Right cardiac atrium (tissue), 5 donors: ENCODE results near the gene METTL13. TPM values are rescaled to one million over a fixed set of nuclear protein-coding genes. Genes with fewer than 3 reads are reported as not detected.

Source experiments
- ATAC-seq, 2 donors: fragments of 200-7000 bp; cut with Tn5 transposase; one replicate each; pipeline versions ENCODE4 v1.8.0 to v1.9.1; 2020; ENCODE audit warnings: moderate library complexity in 2 of 2, mild to moderate bottlenecking in 1 of 2
- DNase-seq, 3 donors: peaks; one replicate each; pipeline ENCODE4 v3.0.0-alpha.2; 2020
- H3K27ac ChIP-seq: one replicate; pipeline ENCODE4 v1.5.1; 2013; ENCODE audit warnings: mild to moderate bottlenecking, low read length, control low read depth, moderate library complexity
- H3K27me3 ChIP-seq: one replicate; pipeline ENCODE4 v1.6.1; 2013; ENCODE audit not compliant: control insufficient read depth, insufficient read depth
- H3K4me1 ChIP-seq: one replicate; pipeline ENCODE4 v1.6.1; 2013; ENCODE audit warnings: low read length; ENCODE audit not compliant: control insufficient read depth, insufficient read depth
- H3K4me3 ChIP-seq: one replicate; pipeline ENCODE4 v1.5.1; 2013; ENCODE audit warnings: low read length, control low read depth
- H3K9me3 ChIP-seq: one replicate; pipeline ENCODE4 v1.6.1; 2013; ENCODE audit warnings: low read length; ENCODE audit not compliant: control insufficient read depth
- WGBS: extraction: QIAGEN DNeasy Blood & Tissue Kit; methylation state at CpG from one replicate; pipeline ENCODE4 v1.1.7; 2013; 5-methylcytosine and 5-hydroxymethylcytosine counted together
- intact Hi-C, 4 donors: fragments of 100-400 bp; cut with DNase I; formaldehyde crosslinking; loops; one replicate each; pipeline versions ENCODE4 v1.11.0 to v1.14.0; 2022 to 2023
- long read RNA-seq, 4 donors: library from polyadenylated mRNA; unstranded; transcript quantifications; one replicate each; pipeline ENCODE4 v2.0.0, GENCODE V29; 2020 to 2021
- polyA plus RNA-seq: library from polyadenylated mRNA; stranded (reverse); fragments of 200-250 nt; gene quantifications from one replicate; pipeline ENCODE4 v1.2.3, GENCODE V29; 2013
- total RNA-seq, 4 donors: library from RNA; stranded (reverse); fragmentation: NEBNext Ultra II Directional; extraction: Animal tissue kit (Norgen Biotek cat#: 25700); gene quantifications; one replicate each; pipeline ENCODE4 v1.2.1, GENCODE V29; 2021
- donor health status: healthy with polysubstance abuse.
- donor health status: DM: no; HTN: yes; CAD: no.
- donor health status: DM: no; HTN: no; CAD: no.
- donor health status: DM: no; HTN: yes; CAD: no; lungs with severe emphysema.
- donor health status: DM: yes; HTN: yes; CAD: no.

Gene METTL13, protein sequence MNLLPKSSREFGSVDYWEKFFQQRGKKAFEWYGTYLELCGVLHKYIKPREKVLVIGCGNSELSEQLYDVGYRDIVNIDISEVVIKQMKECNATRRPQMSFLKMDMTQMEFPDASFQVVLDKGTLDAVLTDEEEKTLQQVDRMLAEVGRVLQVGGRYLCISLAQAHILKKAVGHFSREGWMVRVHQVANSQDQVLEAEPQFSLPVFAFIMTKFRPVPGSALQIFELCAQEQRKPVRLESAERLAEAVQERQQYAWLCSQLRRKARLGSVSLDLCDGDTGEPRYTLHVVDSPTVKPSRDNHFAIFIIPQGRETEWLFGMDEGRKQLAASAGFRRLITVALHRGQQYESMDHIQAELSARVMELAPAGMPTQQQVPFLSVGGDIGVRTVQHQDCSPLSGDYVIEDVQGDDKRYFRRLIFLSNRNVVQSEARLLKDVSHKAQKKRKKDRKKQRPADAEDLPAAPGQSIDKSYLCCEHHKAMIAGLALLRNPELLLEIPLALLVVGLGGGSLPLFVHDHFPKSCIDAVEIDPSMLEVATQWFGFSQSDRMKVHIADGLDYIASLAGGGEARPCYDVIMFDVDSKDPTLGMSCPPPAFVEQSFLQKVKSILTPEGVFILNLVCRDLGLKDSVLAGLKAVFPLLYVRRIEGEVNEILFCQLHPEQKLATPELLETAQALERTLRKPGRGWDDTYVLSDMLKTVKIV
- 10 to 100 TPM; 11.4 to 19.9 (median 14.2) TPM for total RNA-seq
- polyA plus RNA-seq: 9.6 TPM
- long read RNA-seq, donor 1, transcript METTL13-201 (8 exons, 3,327 nt): major isoform, 49 of 60 reads
- long read RNA-seq, donor 1, partial matches to known transcripts: 7 of 60 reads
- long read RNA-seq, donor 1, other reads (novel, unspliced or antisense): 2 of 60 reads
- long read RNA-seq, donor 2, transcript METTL13-201 (8 exons, 3,327 nt): major isoform, 23 of 40 reads
- long read RNA-seq, donor 2, partial matches to known transcripts: 3 of 40 reads
- long read RNA-seq, donor 2, other reads (novel, unspliced or antisense): 10 of 40 reads
- long read RNA-seq, donor 3, transcript METTL13-201 (8 exons, 3,327 nt): major isoform, 41 of 63 reads
- long read RNA-seq, donor 3, partial matches to known transcripts: 6 of 63 reads
- long read RNA-seq, donor 3, other reads (novel, unspliced or antisense): 14 of 63 reads
- long read RNA-seq, donor 4, transcript METTL13-201 (8 exons, 3,327 nt): major isoform, 14 of 22 reads
- long read RNA-seq, donor 4, partial matches to known transcripts: 2 of 22 reads
- long read RNA-seq, donor 4, other reads (novel, unspliced or antisense): 6 of 22 reads

DNA sequence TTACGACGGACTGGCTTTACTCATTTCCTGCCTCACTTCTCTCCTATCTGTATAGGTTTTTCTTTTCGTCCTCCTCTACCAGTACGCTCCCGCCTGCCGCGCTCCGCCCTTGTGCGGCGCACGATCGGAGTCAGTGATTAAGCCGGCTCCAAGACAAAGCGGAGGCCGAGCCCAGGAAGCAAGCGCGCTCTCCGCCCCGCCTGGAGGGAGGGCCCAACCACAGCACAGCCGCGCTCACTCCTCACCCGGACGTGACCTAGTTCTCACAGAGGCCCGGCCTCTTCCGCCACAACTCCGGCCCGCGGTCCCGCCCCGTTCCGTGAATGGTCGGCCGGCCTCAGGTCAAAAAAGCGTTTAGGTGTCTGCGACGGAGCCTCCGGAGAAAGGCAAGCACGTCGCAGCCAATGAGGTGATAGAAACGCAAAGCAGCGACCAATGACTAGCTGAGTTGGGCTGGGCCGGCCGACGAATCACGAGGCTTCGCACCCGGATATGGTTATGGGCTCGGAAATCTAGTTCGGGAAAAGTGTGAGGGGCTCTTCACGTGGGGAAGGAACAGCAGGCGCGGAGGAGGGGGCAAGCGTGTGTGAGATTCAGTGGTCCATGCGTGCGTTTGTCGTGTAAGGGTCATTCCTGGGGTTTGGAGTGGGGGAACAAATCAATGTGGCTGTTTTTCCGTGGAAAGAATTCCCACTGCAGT lies at the start of gene METTL13:
Gene METTL13, plus strand, starts transcription at position 485 of the 700 bp plus-strand sequence. CDS start 308 bp downstream, outside the sequence.
- no peaks in the 10 kb centered on the region for H3K9me3 ChIP-seq
- intact Hi-C loops: loop anchor here in 1 of 4 donors (5.0 kb wide), 1 partner anchor 39 kb away; the partner anchor contains the start of gene VAMP4
- no peaks in the 10 kb centered on the region for H3K4me1 ChIP-seq
- H3K4me3 ChIP-seq: peak within 1 kb of the TSS; percentile 93
- peak within 1 kb of the TSS; percentile 91 for H3K27ac ChIP-seq
- WGBS: under 1% methylated on average over 57 of the region's 57 CpGs
- ATAC-seq: peak; percentile 100
- H3K27me3 ChIP-seq: no peaks in the 10 kb centered on the region
- peak; percentile 99 for DNase-seq

DNA sequence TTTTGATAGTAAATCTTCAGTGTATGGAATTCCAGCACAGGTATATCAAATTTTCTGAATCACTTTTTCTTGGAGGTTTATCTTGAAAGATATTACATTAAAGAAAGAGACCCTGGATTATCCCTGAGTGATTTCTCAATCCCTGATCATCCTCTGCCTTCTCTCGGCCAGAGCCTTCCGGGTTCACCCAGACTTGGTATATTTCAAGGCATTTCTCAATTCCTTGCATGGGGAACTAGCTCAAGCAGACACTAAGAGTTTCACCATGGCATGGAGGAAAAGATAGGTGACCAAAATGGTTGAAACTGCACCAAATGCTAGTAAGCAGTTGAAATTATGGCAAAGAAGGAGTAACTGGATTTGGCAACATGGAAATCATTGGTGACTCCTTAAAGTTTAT lies 45.3 kb upstream of the METTL13 start:
- Histone ChIP-seq H3K4me1 (no peaks in the 10 kb centered on the region), H3K9me3 (no peaks in the 10 kb centered on the region), H3K27ac (no peak overlapping the region), H3K4me3 (no peak overlapping the region), H3K27me3 (no peaks in the 10 kb centered on the region)
- DNase-seq (no peak), ATAC-seq (no peak)
- 91% methylated on average over 2 of the region's 2 CpGs for WGBS
- intact Hi-C loops: no loop called here

DNA sequence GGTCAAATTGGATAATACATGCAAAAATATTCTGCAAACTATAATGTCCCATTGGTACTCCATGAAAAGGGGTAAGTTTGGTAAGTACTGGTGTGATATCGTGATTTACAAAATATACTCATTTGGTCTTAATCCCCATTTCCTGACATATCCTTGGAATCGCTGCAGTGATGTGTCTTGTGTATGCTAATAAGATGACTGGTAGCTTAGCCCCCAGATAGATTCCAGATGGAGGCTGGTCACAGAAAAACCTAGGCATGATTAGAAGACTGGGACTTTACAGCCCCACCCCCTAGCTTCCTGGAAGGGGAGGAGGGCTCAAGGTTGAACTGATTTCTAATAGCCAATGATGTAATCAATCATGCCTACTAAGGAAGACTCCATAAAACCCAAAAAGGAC lies 42.5 kb upstream of the METTL13 start:
- H3K27ac ChIP-seq: no peak overlapping the region
- intact Hi-C loops: no loop called here
- 88% methylated on average over 2 of the region's 2 CpGs for WGBS
- no peak for DNase-seq
- no peaks in the 10 kb centered on the region for H3K27me3 ChIP-seq
- no peaks in the 10 kb centered on the region for H3K9me3 ChIP-seq
- H3K4me1 ChIP-seq: no peaks in the 10 kb centered on the region
- no peak overlapping the region for H3K4me3 ChIP-seq
- ATAC-seq: no peak

DNA sequence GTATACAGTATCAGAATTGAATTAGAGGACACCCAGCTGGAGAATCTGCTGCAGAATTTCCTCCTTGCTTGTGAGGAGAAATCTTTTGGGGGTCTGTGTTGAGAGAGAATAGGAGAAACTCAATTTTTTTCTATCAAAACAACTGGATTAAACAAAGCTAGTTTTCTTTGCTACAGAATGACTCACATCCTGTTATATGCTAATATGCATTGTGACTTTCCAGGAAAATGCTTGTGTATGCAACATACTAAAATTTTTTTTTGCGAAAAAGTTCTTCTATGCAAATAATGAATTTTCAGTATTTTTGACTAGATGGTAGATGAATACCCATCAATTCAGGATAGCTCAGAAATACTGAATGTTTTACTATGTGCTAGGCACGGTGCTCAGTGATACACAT lies 41.8 kb upstream of the METTL13 start:
- Histone ChIP-seq H3K27me3 (no peaks in the 10 kb centered on the region), H3K27ac (no peak overlapping the region), H3K4me3 (no peak overlapping the region), H3K9me3 (no peaks in the 10 kb centered on the region), H3K4me1 (no peaks in the 10 kb centered on the region)
- ATAC-seq: no peak
- intact Hi-C loops: loop anchor here in 1 of 4 donors (5.0 kb wide), 1 partner anchor 43 kb away; the partner anchor contains the start of gene METTL13
- DNase-seq: no peak
- WGBS: 65% methylated on average over 2 of the region's 2 CpGs

DNA sequence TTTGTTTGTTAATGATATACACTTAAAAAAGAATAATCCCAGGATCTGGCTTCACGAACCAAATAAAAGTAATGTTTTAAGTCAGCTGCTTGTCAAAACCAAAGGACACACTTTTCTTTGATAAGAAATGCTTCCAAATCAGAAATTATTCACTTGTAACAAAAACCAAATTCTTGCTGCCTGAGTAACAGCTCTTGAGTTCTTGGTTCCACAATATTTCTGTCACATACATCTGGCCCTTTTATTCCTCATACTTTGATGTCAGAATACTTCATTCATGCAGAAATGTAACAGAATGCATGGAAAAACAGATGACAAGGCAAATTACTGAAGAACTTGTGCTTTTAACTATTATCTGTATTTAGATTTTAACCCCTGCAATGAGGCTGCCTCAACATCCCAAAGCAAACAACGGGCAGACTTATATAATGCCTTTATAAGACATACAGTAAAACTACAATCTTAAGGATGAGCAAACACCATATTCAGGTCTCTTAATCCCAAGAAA lies 41.0 kb upstream of the METTL13 start:
- Histone ChIP-seq H3K27ac (no peak overlapping the region), H3K9me3 (no peaks in the 10 kb centered on the region), H3K4me1 (no peaks in the 10 kb centered on the region), H3K27me3 (no peaks in the 10 kb centered on the region), H3K4me3 (peak overlapping the region; percentile 90)
- DNase-seq (no peak), ATAC-seq (no peak)
- intact Hi-C loops: loop anchor here in 1 of 4 donors (5.0 kb wide), 1 partner anchor 42 kb away; the partner anchor contains the start of gene METTL13
- 66% methylated on average over 2 of the region's 2 CpGs for WGBS

DNA sequence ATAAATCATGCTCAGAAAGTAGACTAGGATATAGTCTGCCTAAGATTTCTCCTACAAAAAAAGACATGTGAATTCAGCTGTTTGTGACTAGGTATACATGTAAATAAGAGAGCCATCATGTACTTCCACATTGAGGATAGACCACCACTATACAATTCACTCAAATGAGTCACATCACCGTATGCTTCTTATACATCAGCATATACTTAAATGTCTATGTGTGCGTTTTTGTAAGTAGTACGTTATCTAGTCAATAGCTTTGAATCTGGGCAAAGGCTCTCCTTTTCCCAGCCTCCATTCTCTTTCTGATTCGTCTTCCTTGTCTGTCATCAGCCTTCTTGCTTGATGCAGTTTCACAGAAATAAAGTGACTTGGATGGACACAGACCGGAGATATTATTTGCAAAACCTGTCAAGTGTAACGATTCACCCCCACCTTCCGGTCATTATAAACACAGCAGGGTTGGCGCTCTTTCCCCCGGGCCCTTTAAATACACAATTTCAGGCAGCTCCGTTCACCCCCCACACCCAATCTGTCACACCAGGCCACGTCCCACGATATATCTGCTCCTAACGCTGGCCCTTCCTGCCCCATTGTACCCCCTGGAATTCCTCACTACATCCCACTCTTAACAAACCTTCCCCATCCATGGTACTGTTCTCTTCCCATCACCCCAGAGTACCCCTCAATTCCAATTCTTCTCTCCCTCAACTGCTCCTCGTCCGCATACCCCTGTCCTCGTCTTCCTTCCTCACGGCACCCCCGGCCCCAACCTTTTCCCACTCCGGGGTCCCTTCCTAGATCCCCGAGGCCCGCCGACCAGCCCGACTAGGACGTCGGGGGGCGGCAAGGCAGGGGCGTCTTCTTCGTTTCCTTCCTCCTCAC lies 40.2 kb upstream of the METTL13 start:
- peak overlapping the region; percentile 90 for H3K4me3 ChIP-seq
- WGBS: under 1% methylated on average over 28 of the region's 28 CpGs
- H3K9me3 ChIP-seq: no peaks in the 10 kb centered on the region
- no peaks in the 10 kb centered on the region for H3K27me3 ChIP-seq
- ATAC-seq: peak; percentile 43 to 52
- intact Hi-C loops: loop anchor here in 1 of 4 donors (5.0 kb wide), 1 partner anchor 41 kb away; the partner anchor contains the start of gene METTL13
- H3K4me1 ChIP-seq: no peaks in the 10 kb centered on the region
- peak; percentile 25 to 75 (median 56) for DNase-seq
- peak overlapping the region; percentile 92 for H3K27ac ChIP-seq

DNA sequence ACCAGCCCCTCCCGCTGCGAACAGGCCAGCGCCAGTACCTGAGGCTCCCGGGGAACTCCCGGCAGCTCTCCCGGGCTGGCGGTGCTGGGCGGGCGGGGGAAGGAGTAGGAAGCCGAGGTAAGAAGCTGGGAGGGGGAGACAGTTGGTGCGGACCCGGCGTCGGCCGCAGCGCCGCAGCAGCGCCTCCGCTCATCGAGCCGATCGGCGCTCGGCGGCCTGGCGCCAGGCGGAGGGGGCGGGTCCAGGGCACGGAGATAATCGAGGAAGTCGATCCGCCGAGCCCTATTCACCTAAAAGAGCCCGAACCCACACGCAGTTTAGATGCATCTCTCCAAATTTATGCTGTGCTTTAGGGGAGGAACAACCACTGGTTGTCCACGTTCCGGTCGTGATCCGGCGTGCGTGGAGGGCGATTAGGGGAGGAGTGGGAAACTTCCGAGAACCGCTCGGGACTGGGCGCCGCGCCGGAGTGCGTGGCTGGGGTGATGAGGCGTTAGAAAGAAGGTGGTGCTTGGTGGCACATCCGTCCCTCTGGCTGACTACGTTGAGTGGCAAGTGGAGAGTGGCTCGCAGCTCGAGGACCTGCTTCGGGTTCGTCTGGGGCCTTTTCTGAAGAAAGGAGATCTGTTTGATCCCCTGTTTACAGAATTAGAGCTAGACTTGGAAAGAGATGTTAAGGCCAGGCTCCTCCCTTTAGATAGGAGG lies 39.4 kb upstream of the METTL13 start, which contains the start of gene VAMP4:
Gene VAMP4, minus strand, starts transcription at position 194 of the 705 bp plus-strand sequence. CDS start 3,651 bp downstream, outside the sequence.
- peak; percentile 94 to 95 for ATAC-seq
- peak; percentile 88 to 95 (median 95) for DNase-seq
- WGBS: under 1% methylated on average over 57 of the region's 57 CpGs
- H3K9me3 ChIP-seq: no peaks in the 10 kb centered on the region
- H3K4me1 ChIP-seq: no peaks in the 10 kb centered on the region
- H3K4me3 ChIP-seq: peak within 1 kb of the TSS; percentile 90
- no peaks in the 10 kb centered on the region for H3K27me3 ChIP-seq
- intact Hi-C loops: loop anchor here in 1 of 4 donors (5.0 kb wide), 1 partner anchor 40 kb away; the partner anchor contains the start of gene METTL13
- peak within 1 kb of the TSS; percentile 92 for H3K27ac ChIP-seq

DNA sequence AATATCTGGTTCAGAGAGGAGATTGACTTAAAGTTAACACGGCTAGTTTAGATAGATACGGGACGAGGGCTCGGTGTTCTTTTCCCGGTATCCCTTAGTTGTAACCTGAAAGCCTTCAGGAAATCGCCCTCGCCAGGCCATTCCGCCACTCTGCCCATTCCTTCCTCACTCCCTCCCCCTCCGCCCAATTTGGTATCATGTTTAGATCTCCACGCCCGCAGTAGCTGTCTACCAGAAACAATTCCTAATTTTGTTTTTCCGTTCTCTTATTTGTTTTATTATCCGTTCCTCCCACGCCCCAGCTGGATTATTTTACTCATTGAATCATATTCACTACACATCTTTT lies 38.9 kb upstream of the METTL13 start:
- under 1% methylated on average over 14 of the region's 14 CpGs for WGBS
- ATAC-seq (peak; percentile 67 to 71), DNase-seq (peak; percentile 35 to 73 (median 63))
- H3K9me3 ChIP-seq: no peaks in the 10 kb centered on the region
- intact Hi-C loops: loop anchor here in 1 of 4 donors (5.0 kb wide), 1 partner anchor 40 kb away; the partner anchor contains the start of gene METTL13
- H3K4me3 ChIP-seq: peak overlapping the region; percentile 90
- H3K27me3 ChIP-seq: no peaks in the 10 kb centered on the region
- H3K4me1 ChIP-seq: no peaks in the 10 kb centered on the region
- H3K27ac ChIP-seq: peak overlapping the region; percentile 92
